SK-N-MC (cell line): ENCODE data around the gene IL1RAPL1.

Experiments used
- EZH2 ChIP-seq: fragments of 200-600 bp; sonication (generic); IDR thresholded peaks from one replicate; pipeline ENCODE4 v1.6.1; 2017; ENCODE audit warnings: antibody characterized with exemption
- FOXP2 ChIP-seq: optimal IDR thresholded peaks from 2 replicates; pipeline ENCODE3; 2011; ENCODE audit warnings: mild to moderate bottlenecking, moderate library complexity; ENCODE audit not compliant: insufficient read depth; ENCODE audit errors: extremely low read length, control extremely low read depth
- POLR2AphosphoS5 ChIP-seq: IDR thresholded peaks from 2 replicates; pipeline ENCODE4 v1.6.1; 2012; ENCODE audit warnings: mild to moderate bottlenecking, low read depth, low read length, borderline replicate concordance

DNA sequence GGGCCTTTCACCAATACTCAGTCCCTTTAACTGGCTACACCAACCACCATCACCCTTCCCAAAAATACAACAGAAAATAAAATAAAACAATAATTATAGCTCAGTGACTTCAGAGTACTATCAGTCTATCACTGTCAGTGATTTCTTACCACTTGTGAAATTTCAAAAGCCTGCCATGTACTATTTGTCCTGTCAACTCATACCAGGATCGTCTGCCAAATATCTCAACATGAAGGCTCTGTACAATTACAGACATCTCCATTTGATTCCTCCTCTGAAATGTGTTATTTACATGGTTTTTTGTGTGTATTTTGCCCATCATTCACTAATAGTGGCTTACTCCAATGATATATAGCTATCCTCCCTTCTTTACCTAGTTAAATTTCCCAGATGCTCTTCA is 772.0 kb downstream of the IL1RAPL1 start:
- TF ChIP-seq EZH2 = no peak
- no peak for TF ChIP-seq POLR2AphosphoS5
- no peak for TF ChIP-seq FOXP2
